CD4-positive, alpha-beta T cell (primary cell): ENCODE results near the gene IFI6. TPM values are rescaled to one million over a fixed set of nuclear protein-coding genes. Genes with fewer than 3 reads are reported as not detected.
"Not testable (repeated sequence)": the region's sequence is repeated elsewhere in the genome, so short reads cannot be mapped to it uniquely, and the experiment has no call there.

ENCODE experiments used
- ATAC-seq: fragments of 200-7000 bp; cut with Tn5 transposase; one replicate; pipeline ENCODE4 v1.10.0; 2022; ENCODE audit warnings: mild to moderate bottlenecking; ENCODE audit not compliant: poor library complexity
- CTCF ChIA-PET: fragments of 350-600 bp; sonication (Branson Sonifier 250); formaldehyde crosslinking; loops from one replicate; lab custom pipeline; 2021; ENCODE audit warnings: antibody characterized with exemption, inconsistent platforms; lab: Charles Lee
- POLR2A ChIA-PET: fragments of 350-600 bp; sonication (Branson Sonifier 250); formaldehyde crosslinking; loops from one replicate; lab custom pipeline; 2021; ENCODE audit warnings: antibody characterized with exemption, inconsistent platforms; lab: Charles Lee
- DNase-seq, 14 experiments: peaks; one replicate each; pipeline ENCODE4 v3.0.0-alpha.2; 2013 to 2020; ENCODE audit warnings: mixed read lengths in 2 of 14
- H3K27ac ChIP-seq, 2 donors: one replicate each; pipeline versions ENCODE4 v1.5.1 to v1.7.0; 2013; ENCODE audit warnings: low read length in 2 of 2, low read depth in 1 of 2, mild to moderate bottlenecking in 1 of 2
- H3K27me3 ChIP-seq, 2 experiments: 1 replicate in 1 of 2; 2 replicates in 1 of 2; pipeline versions ENCODE4 v1.6.1 to v1.7.0; 2013; ENCODE audit warnings: low read length in 2 of 2, control low read depth in 1 of 2, mild to moderate bottlenecking in 1 of 2, moderate library complexity in 1 of 2; ENCODE audit not compliant: insufficient read depth in 2 of 2, control insufficient read depth in 1 of 2
- H3K36me3 ChIP-seq: one replicate; pipeline ENCODE4 v1.6.1; 2013; ENCODE audit warnings: low read length, control low read depth; ENCODE audit not compliant: insufficient read depth
- H3K4me1 ChIP-seq: one replicate; pipeline ENCODE4 v1.6.1; 2013; ENCODE audit warnings: low read length, control low read depth; ENCODE audit not compliant: insufficient read depth
- H3K4me3 ChIP-seq: one replicate; pipeline ENCODE4 v1.5.1; 2013; ENCODE audit warnings: mild to moderate bottlenecking, low read length, moderate library complexity
- H3K9me3 ChIP-seq, 2 experiments: 1 replicate in 1 of 2; 2 replicates in 1 of 2; pipeline versions ENCODE4 v1.6.1 to v1.7.0; 2013; ENCODE audit warnings: low read length in 2 of 2, mild to moderate bottlenecking in 2 of 2, control low read depth in 1 of 2, moderate library complexity in 1 of 2; ENCODE audit not compliant: control insufficient read depth in 1 of 2, insufficient read depth in 1 of 2
- H3K27ac Mint-ChIP-seq: one replicate; pipeline ENCODE4 v1.8.0; 2020; ENCODE audit warnings: mixed read lengths
- H3K27me3 Mint-ChIP-seq: one replicate; pipeline ENCODE4 v1.8.0; 2021; ENCODE audit warnings: mixed read lengths
- H3K36me3 Mint-ChIP-seq: one replicate; pipeline ENCODE4 v1.8.0; 2021; ENCODE audit warnings: low read depth, mixed read lengths
- H3K4me1 Mint-ChIP-seq: one replicate; pipeline ENCODE4 v1.8.0; 2021; ENCODE audit warnings: low read depth, mixed read lengths
- H3K4me3 Mint-ChIP-seq: one replicate; pipeline ENCODE4 v1.8.0; 2020; ENCODE audit warnings: mild to moderate bottlenecking, mixed read lengths
- H3K9me3 Mint-ChIP-seq: one replicate; pipeline ENCODE4 v1.8.0; 2020; ENCODE audit warnings: mixed read lengths
- intact Hi-C, 2 experiments: fragments of 100-400 bp; cut with DNase I in 1 of 2; cut with micrococcal nuclease in 1 of 2; formaldehyde crosslinking; loops; one replicate each; pipeline versions ENCODE4 v1.15.1 to v1.9.0; 2023 to 2025; cut with DNase I, micrococcal nuclease
- total RNA-seq, 174 experiments: library from RNA in 2 of 174; stranded (reverse) in 2 of 174; gene quantifications; one replicate each; pipeline ENCODE4 v1.2.3 and lab custom pipeline; 2021 to 2026
- TF ChIP-seq, protein P1 (sequence below): fragments of 200-600 bp; IDR thresholded peaks from one replicate; pipeline ENCODE4 v1.8.0; 2022; ENCODE audit warnings: antibody characterized with exemption, mild to moderate bottlenecking

The IFI6 gene
- total RNA-seq, 2 experiments from 2014 or later: 33.6 to 36.2 TPM

DNA sequence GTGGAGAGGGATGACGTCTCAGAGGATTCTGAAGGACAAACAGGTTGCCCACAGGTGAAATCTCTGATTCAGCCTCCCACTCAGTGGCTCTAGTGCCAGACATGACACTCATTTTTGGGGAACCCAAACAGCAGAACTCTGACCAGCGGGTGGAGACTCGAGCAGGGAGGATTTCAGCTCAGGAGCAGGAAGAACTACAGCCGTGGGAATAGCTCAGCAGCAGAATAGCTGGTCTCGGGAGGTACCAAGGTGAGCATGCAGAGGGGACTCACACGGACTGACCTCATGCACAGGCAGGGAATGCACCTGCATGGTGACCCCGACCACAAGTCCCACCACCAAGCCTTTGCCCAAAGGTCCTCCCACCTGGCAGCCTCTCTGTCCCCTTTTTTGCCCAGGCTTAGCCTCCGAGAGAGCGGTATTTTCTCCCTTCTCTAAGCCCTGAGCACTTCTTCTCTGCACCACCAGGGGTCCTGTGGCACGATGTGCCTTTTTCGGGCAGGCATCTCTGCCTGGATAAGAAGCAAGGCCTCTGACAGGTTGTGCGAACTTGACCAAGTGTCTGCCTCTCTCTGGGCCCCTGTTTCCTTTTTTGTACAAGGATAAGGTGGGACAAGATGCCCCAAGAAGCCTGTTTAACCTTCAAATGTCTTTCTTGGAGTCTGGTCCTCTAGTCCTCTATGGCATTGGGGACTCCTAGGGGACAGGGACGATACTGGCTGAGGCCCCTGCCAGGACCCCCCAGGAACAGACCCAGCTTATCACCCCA, 28.2 kb downstream of the IFI6 start:
- POLR2A ChIA-PET: interaction anchor here (2.7 kb wide), 1 partner anchor 19 kb away, joined by 21 read pairs; no protein-coding TSS in a partner anchor
- DNase-seq: peak; percentile 55 to 87 (median 68)
- no peaks in the 10 kb centered on the region for H3K36me3 ChIP-seq
- no peak overlapping the region for H3K4me3 ChIP-seq
- peak; percentile 99 for ATAC-seq
- no peak overlapping the region for H3K27ac ChIP-seq
- no peaks in the 10 kb centered on the region for H3K9me3 Mint-ChIP-seq
- H3K27ac Mint-ChIP-seq: peak overlapping the region; percentile 7
- TF ChIP-seq, protein P1, sequence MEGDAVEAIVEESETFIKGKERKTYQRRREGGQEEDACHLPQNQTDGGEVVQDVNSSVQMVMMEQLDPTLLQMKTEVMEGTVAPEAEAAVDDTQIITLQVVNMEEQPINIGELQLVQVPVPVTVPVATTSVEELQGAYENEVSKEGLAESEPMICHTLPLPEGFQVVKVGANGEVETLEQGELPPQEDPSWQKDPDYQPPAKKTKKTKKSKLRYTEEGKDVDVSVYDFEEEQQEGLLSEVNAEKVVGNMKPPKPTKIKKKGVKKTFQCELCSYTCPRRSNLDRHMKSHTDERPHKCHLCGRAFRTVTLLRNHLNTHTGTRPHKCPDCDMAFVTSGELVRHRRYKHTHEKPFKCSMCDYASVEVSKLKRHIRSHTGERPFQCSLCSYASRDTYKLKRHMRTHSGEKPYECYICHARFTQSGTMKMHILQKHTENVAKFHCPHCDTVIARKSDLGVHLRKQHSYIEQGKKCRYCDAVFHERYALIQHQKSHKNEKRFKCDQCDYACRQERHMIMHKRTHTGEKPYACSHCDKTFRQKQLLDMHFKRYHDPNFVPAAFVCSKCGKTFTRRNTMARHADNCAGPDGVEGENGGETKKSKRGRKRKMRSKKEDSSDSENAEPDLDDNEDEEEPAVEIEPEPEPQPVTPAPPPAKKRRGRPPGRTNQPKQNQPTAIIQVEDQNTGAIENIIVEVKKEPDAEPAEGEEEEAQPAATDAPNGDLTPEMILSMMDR: peak; percentile 83
- H3K27me3 Mint-ChIP-seq: no peaks in the 10 kb centered on the region
- intact Hi-C loops: loop anchor here (1.0 kb wide), 2 partner anchors 20 to 35 kb away; no protein-coding TSS in a partner anchor
- H3K36me3 Mint-ChIP-seq: no peaks in the 10 kb centered on the region
- no peak overlapping the region for H3K4me3 Mint-ChIP-seq
- peaks cover 14% of the 10 kb centered on the region for H3K4me1 Mint-ChIP-seq
- peaks cover 23% of the 10 kb centered on the region for H3K4me1 ChIP-seq
- H3K27me3 ChIP-seq: no peaks in the 10 kb centered on the region
- H3K9me3 ChIP-seq: no peaks in the 10 kb centered on the region
- CTCF ChIA-PET: interaction anchor here (0.7 to 2.2 kb wide), 8 partner anchors 13 to 121 kb away, joined by 3 to 38 read pairs (median 4); no protein-coding TSS in a partner anchor

DNA sequence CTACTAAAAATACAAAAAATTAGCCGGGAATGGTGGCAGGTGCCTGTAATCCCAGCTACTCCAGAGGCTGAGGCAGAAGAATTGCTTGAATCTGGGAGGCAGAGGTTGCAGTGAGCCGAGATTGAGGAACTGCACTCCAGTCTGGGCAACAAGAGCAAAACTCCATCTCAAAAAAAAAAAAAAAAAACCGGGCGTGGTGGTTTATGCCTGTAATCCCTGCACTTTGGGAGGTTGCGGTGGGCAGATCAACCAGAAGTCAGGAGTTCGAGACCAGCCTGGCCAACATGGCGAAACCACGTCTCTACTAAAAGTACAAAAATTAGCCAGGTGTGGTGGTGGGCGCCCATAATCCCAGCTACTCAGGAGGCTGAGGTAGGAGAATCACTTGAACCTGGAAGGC, 31.5 kb downstream of the IFI6 start:
- DNase-seq, ATAC-seq, intact Hi-C loops, H3K36me3 ChIP-seq, H3K9me3 ChIP-seq, H3K4me3 Mint-ChIP-seq, H3K27me3 Mint-ChIP-seq, H3K9me3 Mint-ChIP-seq, POLR2A ChIA-PET, H3K27ac Mint-ChIP-seq, H3K27me3 ChIP-seq, H3K27ac ChIP-seq, H3K4me3 ChIP-seq, CTCF ChIA-PET, H3K36me3 Mint-ChIP-seq: not testable (repeated sequence)
- H3K4me1 Mint-ChIP-seq: peaks cover 33% of the 10 kb centered on the region
- H3K4me1 ChIP-seq: peaks cover 40% of the 10 kb centered on the region

DNA sequence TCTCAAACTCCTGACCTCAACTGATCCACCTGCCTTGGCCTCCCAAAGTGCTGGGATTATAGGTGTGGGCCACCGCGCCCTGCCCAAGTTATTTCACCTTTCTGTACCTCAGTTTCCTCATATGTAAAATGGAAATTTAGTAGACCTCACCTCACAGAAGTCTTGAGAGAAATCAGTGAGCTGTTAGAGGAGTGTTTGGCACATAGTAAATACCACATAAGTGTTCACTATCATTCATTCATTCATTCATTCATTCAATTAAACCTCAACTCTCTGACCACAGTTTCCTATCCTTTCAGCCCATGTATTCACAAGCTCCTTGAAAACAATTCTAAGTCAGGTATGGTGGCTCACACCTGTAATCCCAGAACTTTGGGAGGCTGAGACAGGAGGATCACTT, 33.2 kb downstream of the IFI6 start:
- Histone ChIP-seq H3K4me1 (peaks cover 43% of the 10 kb centered on the region), H3K9me3 (no peaks in the 10 kb centered on the region), H3K27me3 (no peaks in the 10 kb centered on the region), H3K4me3 (no peak overlapping the region), H3K27ac (no peak overlapping the region), H3K36me3 (no peaks in the 10 kb centered on the region)
- H3K36me3 Mint-ChIP-seq: no peaks in the 10 kb centered on the region
- TF ChIP-seq, protein P1: no peak
- CTCF ChIA-PET: interaction anchor here (1.1 kb wide), 1 partner anchor 24 kb away, joined by 3 read pairs; no protein-coding TSS in a partner anchor
- H3K27me3 Mint-ChIP-seq: no peaks in the 10 kb centered on the region
- H3K27ac Mint-ChIP-seq: no peak overlapping the region
- intact Hi-C loops: no loop called here
- POLR2A ChIA-PET: interaction anchor here (1.6 kb wide), 1 partner anchor 27 kb away, joined by 3 read pairs; no protein-coding TSS in a partner anchor
- ATAC-seq (no peak), DNase-seq (no peak)
- no peak overlapping the region for H3K4me3 Mint-ChIP-seq
- H3K9me3 Mint-ChIP-seq: no peaks in the 10 kb centered on the region
- peaks cover 36% of the 10 kb centered on the region for H3K4me1 Mint-ChIP-seq
